HepG2 (cell line): Measurements from ENCODE around the gene CACNA1C. TPM values are rescaled to one million over a fixed set of nuclear protein-coding genes. Genes with fewer than 3 reads are reported as not detected.
"Not testable (repeated sequence)": the region's sequence is repeated elsewhere in the genome, so short reads cannot be mapped to it uniquely, and the experiment has no call there.

Experiments used
- ATAC-seq: fragments of 200-7000 bp; cut with Tn5 transposase; 3 replicates; pipeline ENCODE4 v1.9.1; 2020; ENCODE audit warnings: mild to moderate bottlenecking, moderate library complexity
- BruUV-seq: library from RNA; stranded (reverse); fragments of 400-500 nt; replicated peaks from 2 replicates; lab custom pipeline; 2021; lab: Mats Ljungman, UMichigan
- CTCF ChIA-PET: fragments of 300-600 bp; formaldehyde crosslinking; extraction: SDS; loops from one replicate; lab custom pipeline; 2021; ENCODE audit warnings: low total read pairs, inconsistent platforms, low intra/inter-chr PET ratio; lab: Yijun Ruan, JAX
- POLR2A ChIA-PET: fragments of 350-600 bp; sonication (Branson Sonifier 250); formaldehyde crosslinking; loops from one replicate; lab custom pipeline; 2020; ENCODE audit warnings: antibody characterized with exemption, inconsistent platforms; lab: Yijun Ruan, JAX
- DNase-seq: peaks from one replicate; pipeline ENCODE4 v3.0.0-alpha.2; 2015; ENCODE audit warnings: low spot score
- FAIRE-seq: peaks from 3 replicates; lab custom pipeline; 2011; peaks lifted over from hg19 to GRCh38; lab: Jason Lieb, UNC
- H2AFZ ChIP-seq: one replicate; pipeline ENCODE4 v1.6.1; 2011; ENCODE audit warnings: low read length, inconsistent platforms
- H3K27ac ChIP-seq: fragments of 300-600 bp; 3 replicates; pipeline ENCODE4 v1.8.0; 2011; ENCODE audit warnings: mixed run types, mild to moderate bottlenecking, mixed read lengths, low read length, inconsistent platforms; ENCODE audit not compliant: insufficient read depth; ENCODE audit errors: extremely low read length
- H3K27me3 ChIP-seq, 2 experiments: fragments of 200-600 bp in 1 of 2; 2 replicates in 1 of 2; 3 replicates in 1 of 2; pipeline versions ENCODE4 v1.6.0 to v1.8.0; 2011; ENCODE audit warnings: low read length in 2 of 2, mild to moderate bottlenecking in 2 of 2, moderate library complexity in 2 of 2, inconsistent platforms in 1 of 2; ENCODE audit not compliant: insufficient read depth in 2 of 2, control insufficient read depth in 1 of 2
- H3K36me3 ChIP-seq, 2 experiments: fragments of 200-600 bp in 1 of 2; replicated peaks in 1 of 2; 2 replicates in 1 of 2; 3 replicates in 1 of 2; pipeline versions ENCODE4 v1.5.1 to v1.8.0; 2011; ENCODE audit warnings: low read length in 2 of 2, inconsistent platforms in 1 of 2; ENCODE audit not compliant: insufficient read depth in 2 of 2, control insufficient read depth in 1 of 2
- H3K4me1 ChIP-seq: 2 replicates; pipeline ENCODE4 v1.5.1; 2012; ENCODE audit warnings: low read length, inconsistent platforms; ENCODE audit not compliant: insufficient read depth
- H3K4me2 ChIP-seq: 2 replicates; pipeline ENCODE4 v1.6.0; 2011; ENCODE audit warnings: low read depth, low read length, inconsistent platforms
- H3K4me3 ChIP-seq, 3 experiments: fragments of 200-600 bp in 1 of 3; sonication (generic), shearing (Covaris generic) in 1 of 3; replicated peaks in 1 of 3; 2 replicates each; pipeline ENCODE4 v1.5.1; 2011 to 2016; ENCODE audit warnings: low read length in 3 of 3, inconsistent platforms in 2 of 3, low read depth in 2 of 3, mild to moderate bottlenecking in 2 of 3, control low read depth in 1 of 3, mixed read lengths in 1 of 3; ENCODE audit not compliant: insufficient read depth in 1 of 3
- H3K79me2 ChIP-seq: one replicate; pipeline ENCODE4 v1.6.1; 2011; ENCODE audit warnings: low read length, inconsistent platforms; ENCODE audit not compliant: insufficient read depth
- H3K9ac ChIP-seq: 2 replicates; pipeline ENCODE4 v1.6.0; 2011; ENCODE audit warnings: mild to moderate bottlenecking, low read depth, low read length, inconsistent platforms; ENCODE audit not compliant: insufficient read depth
- H3K9me3 ChIP-seq: 2 replicates; pipeline ENCODE4 v1.5.1; 2012; ENCODE audit warnings: mild to moderate bottlenecking, low read length
- H4K20me1 ChIP-seq: 2 replicates; pipeline ENCODE4 v1.6.0; 2011; ENCODE audit warnings: inconsistent platforms, mild to moderate bottlenecking, low read length, moderate library complexity; ENCODE audit not compliant: insufficient read depth
- AGO2 ChIP-seq: fragments of 200-400 bp; formaldehyde crosslinking; optimal IDR thresholded peaks from 2 replicates; pipeline ENCODE3; 2017; ENCODE audit warnings: mild to moderate bottlenecking, low read depth, low read length, moderate library complexity
- HDAC6 ChIP-seq: fragments of 200-600 bp; sonication (generic); IDR thresholded peaks from 2 replicates; pipeline ENCODE4 v1.7.0; 2017; ENCODE audit warnings: mild to moderate bottlenecking, antibody characterized with exemption, low read length, low read depth
- ISX ChIP-seq: sonication (generic); formaldehyde crosslinking; conservative IDR thresholded peaks from 2 replicates; pipeline ENCODE4 v1.5.0; 2020; ENCODE audit warnings: missing genetic modification reagents
- NFATC3 ChIP-seq: sonication (generic); formaldehyde crosslinking; IDR thresholded peaks from 2 replicates; pipeline ENCODE4 v1.5.1; 2020; ENCODE audit warnings: mild to moderate bottlenecking, missing genetic modification reagents
- NFE2 ChIP-seq: sonication (generic); formaldehyde crosslinking; IDR thresholded peaks from 2 replicates; pipeline ENCODE4 v1.4.0; 2020; ENCODE audit warnings: missing genetic modification reagents
- TOPORS ChIP-seq: sonication (generic); formaldehyde crosslinking; IDR thresholded peaks from 2 replicates; pipeline ENCODE4 v1.8.0; 2023; ENCODE audit warnings: mild to moderate bottlenecking, missing genetic modification reagents
- ZBTB38 ChIP-seq: sonication (generic); formaldehyde crosslinking; IDR thresholded peaks from 2 replicates; pipeline ENCODE4 v1.5.1; 2020; ENCODE audit warnings: mild to moderate bottlenecking, missing genetic modification reagents
- ZNF224 ChIP-seq: sonication (generic); formaldehyde crosslinking; IDR thresholded peaks from 2 replicates; pipeline ENCODE4 v1.5.0; 2020; ENCODE audit warnings: mild to moderate bottlenecking, missing genetic modification reagents
- ZNF292 ChIP-seq: sonication (generic); formaldehyde crosslinking; IDR thresholded peaks from 2 replicates; pipeline ENCODE4 v1.8.1; 2022; ENCODE audit warnings: mild to moderate bottlenecking, low read depth, missing genetic modification reagents, borderline replicate concordance
- ZNF790 ChIP-seq: sonication (generic); formaldehyde crosslinking; IDR thresholded peaks from 2 replicates; pipeline ENCODE4 v1.8.0; 2022; ENCODE audit warnings: missing genetic modification reagents, mild to moderate bottlenecking, borderline replicate concordance
- ZSCAN30 ChIP-seq: sonication (generic); formaldehyde crosslinking; IDR thresholded peaks from 2 replicates; pipeline ENCODE4 v1.5.0; 2020; ENCODE audit warnings: mild to moderate bottlenecking, missing genetic modification reagents
- WGBS: methylation state at CpG from one replicate; pipeline ENCODE4 v1.1.6; 2017; ENCODE audit warnings: low lambda C conversion rate; 5-methylcytosine and 5-hydroxymethylcytosine counted together
- in situ Hi-C: cut with HindIII; loops from 2 replicates; pipeline ENCODE4 v1.10.0; 2017; ENCODE audit warnings: low pct_unique_long_range_greater_than_20kb; ENCODE audit not compliant: extremely low pct_ligation_motif_present
- intact Hi-C: fragments of 100-400 bp; cut with micrococcal nuclease; formaldehyde crosslinking; loops from one replicate; pipeline ENCODE4 v1.10.0; 2022; ENCODE audit not compliant: unreplicated experiment
- polyA plus RNA-seq, 8 experiments: library from polyadenylated mRNA; depleted of rRNA in 3 of 8; stranded (reverse) in 7 of 8; unstranded in 1 of 8; fragments of >200 nt; fragmentation: Illumina TruSeq in 4 of 8; extraction: Trizol in 4 of 8; gene quantifications; 2 replicates each; pipeline versions ENCODE4 v1.2.1 to v1.2.3, GENCODE V29; 2011 to 2016; ENCODE audit warnings: low read depth in 4 of 8, missing spikeins in 1 of 8, mixed read lengths in 1 of 8; ENCODE audit not compliant: insufficient read depth in 1 of 8
- total RNA-seq, 5 experiments: library from RNA; depleted of rRNA; stranded (reverse); fragments of >200 nt; fragmentation: Illumina TruSeq; extraction: Trizol; gene quantifications; 2 replicates each; pipeline ENCODE4 v1.2.3, GENCODE V29; 2016; ENCODE audit warnings: low read depth in 1 of 5
- TF ChIP-seq, protein P1 (sequence below): sonication (generic); formaldehyde crosslinking; IDR thresholded peaks from 2 replicates; pipeline ENCODE4 v1.4.0; 2020; ENCODE audit warnings: missing genetic modification reagents, borderline replicate concordance
- TF ChIP-seq, protein P2 (sequence below): IDR thresholded peaks from 2 replicates; pipeline ENCODE4 v1.6.1; 2016; ENCODE audit warnings: low read depth, borderline replicate concordance

Gene CACNA1C
- total and polyA plus RNA-seq, 2 of the 13 experiments (the other 11 are each of a cell fraction or from before 2014, with no cell fraction given): not detected

DNA sequence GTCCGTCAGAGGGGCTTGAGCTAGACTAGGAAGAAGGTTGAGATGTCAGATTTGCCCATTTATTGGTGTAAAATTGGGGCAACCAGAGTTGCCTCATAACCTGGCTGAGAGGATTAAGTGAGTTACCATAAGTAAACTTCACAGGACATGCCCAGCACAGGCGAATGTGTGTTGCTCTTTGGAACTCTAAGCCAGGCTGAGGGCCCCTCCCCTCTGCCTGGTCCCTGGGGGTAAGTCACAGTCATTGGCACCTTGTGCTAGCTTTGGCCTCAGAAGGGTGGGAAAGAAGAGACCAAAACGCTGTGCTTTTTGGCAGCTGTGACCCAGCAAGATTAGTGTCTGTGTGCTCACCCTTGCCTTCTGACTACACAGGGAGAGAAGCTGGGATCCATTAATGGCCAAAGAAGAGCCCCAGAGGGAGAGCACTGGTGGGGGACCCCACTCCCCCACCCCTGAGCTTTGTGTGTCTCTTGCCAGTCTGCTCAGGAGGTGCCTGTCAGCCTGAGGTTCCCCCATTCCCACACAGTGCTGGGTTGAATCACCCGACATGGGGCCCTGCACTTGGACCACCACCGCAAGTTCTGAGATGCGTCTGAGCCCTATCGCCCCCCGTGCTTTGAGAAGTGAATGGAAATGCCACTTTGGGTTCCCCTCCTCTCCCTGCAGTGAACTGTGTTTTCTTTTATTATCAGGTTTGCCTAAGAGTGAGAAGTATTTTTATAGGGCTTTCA, 74.1 kb downstream of the CACNA1C start (continued):
- TF ChIP-seq, protein P1, sequence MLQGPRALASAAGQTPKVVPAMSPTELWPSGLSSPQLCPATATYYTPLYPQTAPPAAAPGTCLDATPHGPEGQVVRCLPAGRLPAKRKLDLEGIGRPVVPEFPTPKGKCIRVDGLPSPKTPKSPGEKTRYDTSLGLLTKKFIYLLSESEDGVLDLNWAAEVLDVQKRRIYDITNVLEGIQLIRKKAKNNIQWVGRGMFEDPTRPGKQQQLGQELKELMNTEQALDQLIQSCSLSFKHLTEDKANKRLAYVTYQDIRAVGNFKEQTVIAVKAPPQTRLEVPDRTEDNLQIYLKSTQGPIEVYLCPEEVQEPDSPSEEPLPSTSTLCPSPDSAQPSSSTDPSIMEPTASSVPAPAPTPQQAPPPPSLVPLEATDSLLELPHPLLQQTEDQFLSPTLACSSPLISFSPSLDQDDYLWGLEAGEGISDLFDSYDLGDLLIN: no peak

DNA sequence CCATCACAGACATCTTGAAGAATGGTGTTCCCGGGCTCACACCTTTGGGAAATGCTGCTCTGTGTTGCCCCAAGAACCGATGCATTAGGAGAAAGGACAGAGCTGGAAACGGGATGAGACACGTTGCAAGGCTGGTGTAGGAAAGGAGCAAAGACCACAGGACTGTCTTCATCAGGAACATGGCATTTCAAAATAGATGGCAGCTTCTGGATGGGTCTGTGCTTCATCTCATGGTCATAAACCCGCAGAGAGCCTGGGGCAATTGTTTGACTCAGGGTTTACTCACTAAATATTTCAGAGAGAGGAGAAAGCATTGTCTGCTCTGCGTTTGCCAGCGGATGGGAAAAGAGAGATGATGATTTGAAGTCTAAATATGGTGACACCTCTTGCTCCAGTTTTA, 76.3 kb downstream of the CACNA1C start:
- Histone ChIP-seq H3K9me3 (no peaks in the 10 kb centered on the region), H3K9ac (no peak overlapping the region), H3K36me3 (no peaks in the 10 kb centered on the region), H3K4me3 (no peak overlapping the region), H3K4me1 (no peaks in the 10 kb centered on the region), H3K79me2 (no peaks in the 10 kb centered on the region), H3K27ac (no peak overlapping the region), H4K20me1 (no peaks in the 10 kb centered on the region), H3K27me3 (no peaks in the 10 kb centered on the region; a peak in 1 of 5 replicates), H2AFZ (no peak overlapping the region), H3K4me2 (no peak overlapping the region)
- WGBS: 10% methylated on average over 7 of the region's 7 CpGs
- no peak for DNase-seq
- ATAC-seq: no peak
- in situ Hi-C loops (no loop called here), intact Hi-C loops (no loop called here)
- no peak for FAIRE-seq
- no TSS peak for BruUV-seq
- no peak for TF ChIP-seq ZNF224 (CRISPR knock-in tag)
- no peak for TF ChIP-seq ZSCAN30 (CRISPR knock-in tag)
- no peak for TF ChIP-seq NFE2
- no peak for TF ChIP-seq ZNF790 (CRISPR knock-in tag)
- TF ChIP-seq, protein P2, sequence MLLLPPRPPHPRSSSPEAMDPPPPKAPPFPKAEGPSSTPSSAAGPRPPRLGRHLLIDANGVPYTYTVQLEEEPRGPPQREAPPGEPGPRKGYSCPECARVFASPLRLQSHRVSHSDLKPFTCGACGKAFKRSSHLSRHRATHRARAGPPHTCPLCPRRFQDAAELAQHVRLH (CRISPR knock-in tag): no peak
- no peak for TF ChIP-seq TOPORS (CRISPR knock-in tag)
- no peak for TF ChIP-seq ZNF292 (CRISPR knock-in tag)
- TF ChIP-seq HDAC6: no peak
- TF ChIP-seq AGO2: no peak
- TF ChIP-seq ISX (CRISPR knock-in tag): no peak
- TF ChIP-seq ZBTB38: no peak
- TF ChIP-seq NFATC3: no peak
- ChIA-PET CTCF (no interaction called here), POLR2A (no interaction called here)

GRCh38 chr12:2135661-2136418, 83.1 kb downstream of the CACNA1C start:
- in situ Hi-C loops, FAIRE-seq, BruUV-seq: not testable (repeated sequence)

More at GRCh38 chr12:2135661-2136418, 83.1 kb downstream of the CACNA1C start:
- 89% methylated on average over 16 of the region's 37 CpGs for WGBS
- H3K79me2 ChIP-seq, H3K4me1 ChIP-seq, H3K4me2 ChIP-seq, H3K9ac ChIP-seq, intact Hi-C loops, H2AFZ ChIP-seq, ATAC-seq, H3K27ac ChIP-seq, DNase-seq, CTCF ChIA-PET, H3K36me3 ChIP-seq, H4K20me1 ChIP-seq, H3K9me3 ChIP-seq, H3K4me3 ChIP-seq, POLR2A ChIA-PET, H3K27me3 ChIP-seq: not testable (repeated sequence)
